ENCODE data around the gene C17orf114.
A peak's percentile ranks its signal among the peaks of the same experiment; 100 is the strongest.

Gene C17orf114

DNA sequence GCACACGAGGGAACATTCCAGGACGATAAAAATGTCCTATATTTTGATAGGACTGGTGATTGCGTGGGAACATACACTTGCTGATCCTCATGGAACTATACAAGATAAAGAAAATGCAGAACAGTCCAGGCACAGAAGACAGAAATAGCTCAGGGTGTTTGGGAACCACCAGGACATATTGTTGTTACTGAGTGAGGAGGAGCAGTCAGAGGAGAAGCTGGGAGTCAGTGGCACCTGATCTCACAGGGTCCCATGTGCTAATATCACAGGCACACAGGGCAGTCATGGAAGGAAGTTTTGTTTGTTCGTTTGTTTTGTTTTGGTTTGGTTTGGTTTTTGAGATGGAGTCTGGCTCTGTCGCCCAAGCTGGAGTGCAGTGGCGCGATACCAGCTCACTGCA, 10.6 kb upstream of the C17orf114 start:
- H3K9me3 ChIP-seq (replicated peaks in 1 of 2; ENCODE audit: control insufficient read depth in 2 of 2, insufficient read depth in 1 of 2, low read depth in 1 of 2, low read length in 2 of 2) = peaks cover 0 to 1% of the 10 kb centered on the region in 2 donors
- H2BK15ac ChIP-seq (ENCODE audit: low read length) = no peak overlapping the region
- DNase-seq (ENCODE audit: low spot score) = no peak
- H3K4me3 ChIP-seq (ENCODE audit: low read length in 2 of 2) = no peak overlapping the region
- peaks cover 2% of the 10 kb centered on the region in 2 donors for H3K4me1 ChIP-seq (ENCODE audit: control insufficient read depth in 2 of 2, insufficient read depth in 1 of 2, low read depth in 1 of 2, low read length in 2 of 2)
- no peak overlapping the region for H3K27ac ChIP-seq (replicated peaks; ENCODE audit: low read length)
- H3K36me3 ChIP-seq (replicated peaks in 1 of 2; ENCODE audit: control insufficient read depth in 2 of 2, insufficient read depth in 2 of 2, low read length in 2 of 2) = peaks cover 38 to 72% of the 10 kb centered on the region in 2 donors
- no peaks in the 10 kb centered on the region for H3K27me3 ChIP-seq (ENCODE audit: control insufficient read depth in 3 of 3, insufficient read depth in 3 of 3, low read depth in 1 of 3, low read length in 3 of 3)
- no peak overlapping the region for H2BK120ac ChIP-seq (ENCODE audit: low read depth, low read length)
- H4K8ac ChIP-seq (ENCODE audit: low read depth, low read length) = no peak overlapping the region
- no peak overlapping the region for H2AK5ac ChIP-seq (ENCODE audit: low read depth, low read length)
- H2AFZ ChIP-seq (ENCODE audit: low read length) = no peak overlapping the region
- H3K79me1 ChIP-seq (ENCODE audit: low read depth, low read length) = peaks cover 8% of the 10 kb centered on the region
- no peak overlapping the region for H3K18ac ChIP-seq (ENCODE audit: low read length)
- H3K23ac ChIP-seq (ENCODE audit: low read depth, low read length, poor library complexity) = no peak overlapping the region
- H3K4ac ChIP-seq (ENCODE audit: low read length) = no peak overlapping the region
- H4K91ac ChIP-seq (ENCODE audit: low read depth, low read length, poor library complexity) = no peak overlapping the region
- no peak overlapping the region for H3K14ac ChIP-seq (ENCODE audit: low read length)
- no peak overlapping the region for H3K9ac ChIP-seq (ENCODE audit: low read depth, low read length, poor library complexity)
- no peak overlapping the region for H3K4me2 ChIP-seq (ENCODE audit: insufficient read depth, low read length, poor library complexity, severe bottlenecking)
- WGBS, 2 donors (ENCODE audit: extremely low coverage in 2 of 2, insufficient read length in 2 of 2, insufficient replicate concordance in 1 of 2) = no CpG with 5 or more reads among the region's 7 CpGs
- H2BK12ac ChIP-seq (ENCODE audit: low read length) = no peak overlapping the region
- no peak overlapping the region for H2BK5ac ChIP-seq (ENCODE audit: low read length)

DNA sequence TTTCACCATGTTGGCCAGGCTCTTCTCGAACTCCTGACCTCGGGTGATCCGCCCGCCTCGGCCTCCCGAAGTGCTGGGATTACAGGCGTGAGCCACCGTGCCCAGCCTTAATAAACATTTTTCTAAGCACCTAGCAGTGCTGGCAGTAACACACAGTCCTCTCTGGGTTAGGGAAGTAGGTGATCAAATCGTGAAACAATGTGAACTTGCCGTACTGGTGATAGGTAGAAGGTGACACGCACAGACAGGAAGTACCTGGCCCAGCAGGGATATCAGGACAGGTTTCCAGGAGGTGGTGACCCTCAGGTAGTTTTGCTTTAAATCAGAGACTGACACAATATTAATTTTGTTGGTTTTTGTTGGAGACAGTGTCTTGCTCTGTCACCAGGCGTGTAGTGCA, 9.3 kb upstream of the C17orf114 start:
- no peak overlapping the region for H2BK5ac ChIP-seq (ENCODE audit: low read length)
- no peaks in the 10 kb centered on the region for H3K27me3 ChIP-seq (ENCODE audit: control insufficient read depth in 3 of 3, insufficient read depth in 3 of 3, low read depth in 1 of 3, low read length in 3 of 3)
- no peak overlapping the region for H4K91ac ChIP-seq (ENCODE audit: low read depth, low read length, poor library complexity)
- no peak for DNase-seq (ENCODE audit: low spot score)
- H3K4ac ChIP-seq (ENCODE audit: low read length) = no peak overlapping the region
- WGBS, 2 donors (ENCODE audit: extremely low coverage in 2 of 2, insufficient read length in 2 of 2, insufficient replicate concordance in 1 of 2) = no CpG with 5 or more reads among the region's 12 CpGs
- H3K79me1 ChIP-seq (ENCODE audit: low read depth, low read length) = peaks cover 10% of the 10 kb centered on the region
- H2AK5ac ChIP-seq (ENCODE audit: low read depth, low read length) = no peak overlapping the region
- no peak overlapping the region for H3K4me2 ChIP-seq (ENCODE audit: insufficient read depth, low read length, poor library complexity, severe bottlenecking)
- no peak overlapping the region for H4K8ac ChIP-seq (ENCODE audit: low read depth, low read length)
- no peak overlapping the region for H2BK120ac ChIP-seq (ENCODE audit: low read depth, low read length)
- no peak overlapping the region for H3K27ac ChIP-seq (replicated peaks; ENCODE audit: low read length)
- no peak overlapping the region for H2BK15ac ChIP-seq (ENCODE audit: low read length)
- peaks cover 32 to 64% of the 10 kb centered on the region in 2 donors for H3K36me3 ChIP-seq (replicated peaks in 1 of 2; ENCODE audit: control insufficient read depth in 2 of 2, insufficient read depth in 2 of 2, low read length in 2 of 2)
- H2AFZ ChIP-seq (ENCODE audit: low read length) = no peak overlapping the region
- H3K23ac ChIP-seq (ENCODE audit: low read depth, low read length, poor library complexity) = no peak overlapping the region
- H3K4me3 ChIP-seq (ENCODE audit: low read length in 2 of 2) = no peak overlapping the region
- H3K4me1 ChIP-seq (ENCODE audit: control insufficient read depth in 2 of 2, insufficient read depth in 1 of 2, low read depth in 1 of 2, low read length in 2 of 2) = peaks cover 3 to 4% of the 10 kb centered on the region in 2 donors
- no peak overlapping the region for H3K9ac ChIP-seq (ENCODE audit: low read depth, low read length, poor library complexity)
- no peak overlapping the region for H3K14ac ChIP-seq (ENCODE audit: low read length)
- no peak overlapping the region for H3K18ac ChIP-seq (ENCODE audit: low read length)
- no peaks in the 10 kb centered on the region for H3K9me3 ChIP-seq (replicated peaks in 1 of 2; ENCODE audit: control insufficient read depth in 2 of 2, insufficient read depth in 1 of 2, low read depth in 1 of 2, low read length in 2 of 2)
- no peak overlapping the region for H2BK12ac ChIP-seq (ENCODE audit: low read length)

DNA sequence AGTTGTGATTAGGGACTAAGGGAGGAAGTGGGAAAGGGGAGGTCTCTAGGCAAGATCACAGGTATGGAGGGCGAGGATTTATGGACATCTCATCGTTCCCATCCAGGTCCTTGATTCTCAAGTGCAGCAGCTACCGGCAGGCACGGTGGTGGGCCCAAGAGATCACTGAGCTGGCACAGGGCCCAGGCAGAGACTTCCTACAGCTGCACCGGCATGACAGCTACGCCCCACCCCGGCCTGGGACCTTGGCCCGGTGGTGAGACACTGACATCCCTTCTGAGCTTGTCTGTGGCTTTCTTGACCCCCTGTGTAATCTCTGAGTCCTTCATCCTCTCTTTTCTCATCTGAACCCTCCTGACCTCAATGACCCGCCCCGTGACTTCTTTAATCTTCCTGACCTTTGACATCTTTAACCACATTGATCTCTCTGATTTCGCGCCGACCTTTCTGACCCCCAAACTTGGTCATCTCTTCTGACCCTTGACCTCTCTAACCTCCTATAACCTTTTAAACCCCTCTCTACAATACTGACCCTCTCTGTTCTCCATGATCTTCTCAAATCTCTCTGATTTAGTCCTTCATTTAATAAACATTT, 8.7 kb upstream of the C17orf114 start:
- Histone ChIP-seq H2BK120ac (ENCODE audit: low read depth, low read length) (no peak overlapping the region), H2AFZ (ENCODE audit: low read length) (no peak overlapping the region), H3K9me3 (replicated peaks in 1 of 2; ENCODE audit: control insufficient read depth in 2 of 2, insufficient read depth in 1 of 2, low read depth in 1 of 2, low read length in 2 of 2) (no peaks in the 10 kb centered on the region), H2AK5ac (ENCODE audit: low read depth, low read length) (no peak overlapping the region), H3K27ac (replicated peaks; ENCODE audit: low read length) (no peak overlapping the region), H3K4ac (ENCODE audit: low read length) (no peak overlapping the region), H3K4me2 (ENCODE audit: insufficient read depth, low read length, poor library complexity, severe bottlenecking) (no peak overlapping the region), H4K8ac (ENCODE audit: low read depth, low read length) (no peak overlapping the region), H3K9ac (ENCODE audit: low read depth, low read length, poor library complexity) (no peak overlapping the region), H4K91ac (ENCODE audit: low read depth, low read length, poor library complexity) (no peak overlapping the region), H3K79me1 (ENCODE audit: low read depth, low read length) (peaks cover 10% of the 10 kb centered on the region), H3K14ac (ENCODE audit: low read length) (no peak overlapping the region), H2BK12ac (ENCODE audit: low read length) (no peak overlapping the region), H2BK15ac (ENCODE audit: low read length) (no peak overlapping the region), H3K27me3 (ENCODE audit: control insufficient read depth in 3 of 3, insufficient read depth in 3 of 3, low read depth in 1 of 3, low read length in 3 of 3) (no peaks in the 10 kb centered on the region), H3K4me1 (ENCODE audit: control insufficient read depth in 2 of 2, insufficient read depth in 1 of 2, low read depth in 1 of 2, low read length in 2 of 2) (peaks cover 3 to 4% of the 10 kb centered on the region in 2 donors), H2BK5ac (ENCODE audit: low read length) (no peak overlapping the region), H3K4me3 (ENCODE audit: low read length in 2 of 2) (no peak overlapping the region), H3K36me3 (replicated peaks in 1 of 2; ENCODE audit: control insufficient read depth in 2 of 2, insufficient read depth in 2 of 2, low read length in 2 of 2) (peaks cover 30 to 58% of the 10 kb centered on the region in 2 donors), H3K23ac (ENCODE audit: low read depth, low read length, poor library complexity) (no peak overlapping the region), H3K18ac (ENCODE audit: low read length) (no peak overlapping the region)
- no peak for DNase-seq (ENCODE audit: low spot score)
- WGBS, 2 donors (ENCODE audit: extremely low coverage in 2 of 2, insufficient read length in 2 of 2, insufficient replicate concordance in 1 of 2) = no CpG with 5 or more reads among the region's 13 CpGs

DNA sequence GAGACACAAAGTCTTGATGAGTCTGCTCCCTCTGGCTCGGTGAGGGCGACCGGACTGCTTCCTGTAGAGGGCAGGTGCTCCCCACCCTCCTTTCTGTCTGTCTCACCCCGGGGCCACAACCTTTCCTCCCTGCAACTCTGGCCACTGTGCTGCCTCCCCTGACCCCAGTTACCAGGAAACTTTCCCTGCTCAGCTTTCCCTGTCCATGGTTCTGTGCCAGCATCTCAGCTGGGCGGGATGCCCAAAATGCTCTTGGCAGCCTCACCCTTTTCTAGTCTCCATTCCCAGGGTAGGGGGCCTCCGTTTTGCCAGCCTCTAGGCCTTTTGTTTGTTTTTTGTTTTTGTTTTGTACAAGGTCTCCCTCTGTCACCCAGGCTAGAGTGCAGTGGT, 6.2 kb upstream of the C17orf114 start:
- Histone ChIP-seq H3K23ac (ENCODE audit: low read depth, low read length, poor library complexity) (peak overlapping the region; percentile 17), H2BK5ac (ENCODE audit: low read length) (peak overlapping the region; percentile 44), H3K27ac (replicated peaks; ENCODE audit: low read length) (no peak overlapping the region), H3K79me1 (ENCODE audit: low read depth, low read length) (peaks cover 8% of the 10 kb centered on the region), H4K8ac (ENCODE audit: low read depth, low read length) (no peak overlapping the region), H3K4me3 (ENCODE audit: low read length in 2 of 2) (no peak overlapping the region), H3K4ac (ENCODE audit: low read length) (no peak overlapping the region), H2AK5ac (ENCODE audit: low read depth, low read length) (no peak overlapping the region), H2BK12ac (ENCODE audit: low read length) (no peak overlapping the region), H3K27me3 (ENCODE audit: control insufficient read depth in 3 of 3, insufficient read depth in 3 of 3, low read depth in 1 of 3, low read length in 3 of 3) (no peaks in the 10 kb centered on the region), H2BK120ac (ENCODE audit: low read depth, low read length) (no peak overlapping the region), H4K91ac (ENCODE audit: low read depth, low read length, poor library complexity) (no peak overlapping the region), H3K14ac (ENCODE audit: low read length) (no peak overlapping the region), H3K18ac (ENCODE audit: low read length) (no peak overlapping the region), H2BK15ac (ENCODE audit: low read length) (peak overlapping the region; percentile 19), H3K4me1 (ENCODE audit: control insufficient read depth in 2 of 2, insufficient read depth in 1 of 2, low read depth in 1 of 2, low read length in 2 of 2) (peaks cover 3 to 4% of the 10 kb centered on the region in 2 donors), H3K9ac (ENCODE audit: low read depth, low read length, poor library complexity) (peak overlapping the region; percentile 79), H3K9me3 (replicated peaks in 1 of 2; ENCODE audit: control insufficient read depth in 2 of 2, insufficient read depth in 1 of 2, low read depth in 1 of 2, low read length in 2 of 2) (no peaks in the 10 kb centered on the region), H3K4me2 (ENCODE audit: insufficient read depth, low read length, poor library complexity, severe bottlenecking) (no peak overlapping the region), H3K36me3 (replicated peaks in 1 of 2; ENCODE audit: control insufficient read depth in 2 of 2, insufficient read depth in 2 of 2, low read length in 2 of 2) (peaks cover 14 to 36% of the 10 kb centered on the region in 2 donors), H2AFZ (ENCODE audit: low read length) (no peak overlapping the region)
- no CpG with 5 or more reads among the region's 6 CpGs for WGBS, 2 donors (ENCODE audit: extremely low coverage in 2 of 2, insufficient read length in 2 of 2, insufficient replicate concordance in 1 of 2)
- no peak for DNase-seq (ENCODE audit: low spot score)

Measured in neuronal stem cell (in vitro differentiated cells).